ENCODE results near the gene MTF1.
"Not testable (repeated sequence)": the region's sequence is repeated elsewhere in the genome, so short reads cannot be mapped to it uniquely, and the experiment has no call there.

The MTF1 gene

GRCh38 chr1:37807555-37808368, 51.6 kb downstream of the MTF1 start, which contains the start of the genes C1orf122 and YRDC:
Gene C1orf122, plus strand, starts transcription at chr1:37807790. Its CDS starts 615 bp downstream, at chr1:37808405.
Gene YRDC, minus strand, starts transcription at chr1:37808208. Its CDS starts 28 bp downstream, at chr1:37808180.
- DNase-seq (ENCODE audit: low spot score in 2 of 2) (peak; percentile 85 to 88), ATAC-seq (ENCODE audit: low read depth) (peak; percentile 91)
- no peaks in the 10 kb centered on the region for H3K9me3 Mint-ChIP-seq
- peak within 1 kb of the TSS; percentile 93 for H3K27ac Mint-ChIP-seq
- peaks cover 28% of the 10 kb centered on the region for H3K4me1 Mint-ChIP-seq
- no peaks in the 10 kb centered on the region for H3K27me3 Mint-ChIP-seq
- peak within 1 kb of the TSS; percentile 88 for H3K4me3 Mint-ChIP-seq
- peaks cover 13% of the 10 kb centered on the region for H3K36me3 Mint-ChIP-seq

- H3K4me3 Mint-ChIP-seq: peak overlapping the region; percentile 85
- H3K36me3 Mint-ChIP-seq: peaks cover 18% of the 10 kb centered on the region
- H3K27me3 Mint-ChIP-seq: no peaks in the 10 kb centered on the region
- peak overlapping the region; percentile 93 for H3K27ac Mint-ChIP-seq
- H3K9me3 Mint-ChIP-seq: no peaks in the 10 kb centered on the region
- peaks cover 28% of the 10 kb centered on the region for H3K4me1 Mint-ChIP-seq
- no peak for DNase-seq (ENCODE audit: low spot score in 2 of 2)
- ATAC-seq (ENCODE audit: low read depth): no peak
These were observed 52.2 kb downstream of the MTF1 start for GRCh38 chr1:37807220-37807554.

- Mint-ChIP-seq H3K4me1 (peaks cover 6% of the 10 kb centered on the region), H3K9me3 (no peaks in the 10 kb centered on the region)
These were observed 57.0 kb downstream of the MTF1 start for GRCh38 chr1:37802439-37802838.

GRCh38 chr1:37797750-37798345, 61.5 kb downstream of the MTF1 start:
- H3K36me3 Mint-ChIP-seq: peaks cover 18% of the 10 kb centered on the region
- no peak overlapping the region for H3K4me3 Mint-ChIP-seq
- no peaks in the 10 kb centered on the region for H3K9me3 Mint-ChIP-seq
- no peak overlapping the region for H3K27ac Mint-ChIP-seq
- ATAC-seq (ENCODE audit: low read depth): no peak
- DNase-seq (ENCODE audit: low spot score in 2 of 2): no peak
- H3K4me1 Mint-ChIP-seq: peaks cover 17% of the 10 kb centered on the region
- H3K27me3 Mint-ChIP-seq: no peaks in the 10 kb centered on the region

More at GRCh38 chr1:37802439-37802838, 57.0 kb downstream of the MTF1 start:
- ATAC-seq (ENCODE audit: low read depth): no peak
- Mint-ChIP-seq H3K27me3 (no peaks in the 10 kb centered on the region), H3K36me3 (peaks cover 28% of the 10 kb centered on the region), H3K27ac (no peak overlapping the region), H3K4me3 (no peak overlapping the region)
- DNase-seq (ENCODE audit: low spot score in 2 of 2): no peak

GRCh38 chr1:37795340-37796125, 63.9 kb downstream of the MTF1 start:
- no peaks in the 10 kb centered on the region for H3K9me3 Mint-ChIP-seq
- peaks cover 2% of the 10 kb centered on the region for H3K27me3 Mint-ChIP-seq
- ATAC-seq (ENCODE audit: low read depth) (no peak), DNase-seq (ENCODE audit: low spot score in 2 of 2) (no peak)
- H3K4me1 Mint-ChIP-seq: peaks cover 17% of the 10 kb centered on the region
- peaks cover 8% of the 10 kb centered on the region for H3K36me3 Mint-ChIP-seq
- H3K4me3 Mint-ChIP-seq: peak overlapping the region; percentile 92
- H3K27ac Mint-ChIP-seq: no peak overlapping the region

- peaks cover 8% of the 10 kb centered on the region for H3K36me3 Mint-ChIP-seq
- DNase-seq (ENCODE audit: low spot score in 2 of 2) (no peak), ATAC-seq (ENCODE audit: low read depth) (peak; percentile 27)
- H3K4me1 Mint-ChIP-seq: peaks cover 17% of the 10 kb centered on the region
- peak overlapping the region; percentile 67 for H3K27ac Mint-ChIP-seq
- H3K27me3 Mint-ChIP-seq: peaks cover 5% of the 10 kb centered on the region
- peak overlapping the region; percentile 92 for H3K4me3 Mint-ChIP-seq
- no peaks in the 10 kb centered on the region for H3K9me3 Mint-ChIP-seq
These were observed 64.7 kb downstream of the MTF1 start for GRCh38 chr1:37794372-37795339.

- peaks cover 17% of the 10 kb centered on the region for H3K4me1 Mint-ChIP-seq
- ATAC-seq (ENCODE audit: low read depth) (peak; percentile 90), DNase-seq (ENCODE audit: low spot score in 2 of 2) (peak; percentile 36 to 52)
- peak within 1 kb of the TSS; percentile 92 for H3K4me3 Mint-ChIP-seq
- no peaks in the 10 kb centered on the region for H3K9me3 Mint-ChIP-seq
- peaks cover 6% of the 10 kb centered on the region for H3K36me3 Mint-ChIP-seq
- H3K27me3 Mint-ChIP-seq: peaks cover 5% of the 10 kb centered on the region
- peak within 1 kb of the TSS; percentile 67 for H3K27ac Mint-ChIP-seq
These were observed 65.5 kb downstream of the MTF1 start, which contains the start of gene MANEAL for GRCh38 chr1:37793773-37794371. Gene MANEAL, plus strand, starts transcription at chr1:37793847. Its CDS starts 336 bp downstream, at chr1:37794183.

- no peak for DNase-seq (ENCODE audit: low spot score in 2 of 2)
These were observed 66.3 kb downstream of the MTF1 start for GRCh38 chr1:37792943-37793686.

GRCh38 chr1:37782491-37782890, 76.9 kb downstream of the MTF1 start:
- DNase-seq (ENCODE audit: low spot score in 2 of 2) (no peak), ATAC-seq (ENCODE audit: low read depth) (no peak)
- Mint-ChIP-seq H3K9me3 (no peaks in the 10 kb centered on the region), H3K4me1 (peaks cover 6% of the 10 kb centered on the region), H3K4me3 (no peak overlapping the region), H3K36me3 (no peaks in the 10 kb centered on the region), H3K27me3 (peaks cover 7% of the 10 kb centered on the region), H3K27ac (no peak overlapping the region)

More at GRCh38 chr1:37792943-37793686, 66.3 kb downstream of the MTF1 start:
- no peak for ATAC-seq (ENCODE audit: low read depth)
- H3K9me3 Mint-ChIP-seq: no peaks in the 10 kb centered on the region
- peaks cover 4% of the 10 kb centered on the region for H3K36me3 Mint-ChIP-seq
- H3K4me1 Mint-ChIP-seq: peaks cover 17% of the 10 kb centered on the region
- no peak overlapping the region for H3K27ac Mint-ChIP-seq
- H3K27me3 Mint-ChIP-seq: peaks cover 5% of the 10 kb centered on the region
- H3K4me3 Mint-ChIP-seq: peak overlapping the region; percentile 81

- H3K9me3 Mint-ChIP-seq: no peaks in the 10 kb centered on the region
- H3K4me1 Mint-ChIP-seq: peaks cover 14% of the 10 kb centered on the region
- no peak for ATAC-seq (ENCODE audit: low read depth)
- no peak for DNase-seq (ENCODE audit: low spot score in 2 of 2)
- H3K27me3 Mint-ChIP-seq: peaks cover 5% of the 10 kb centered on the region
- H3K27ac Mint-ChIP-seq: no peak overlapping the region
- H3K36me3 Mint-ChIP-seq: no peaks in the 10 kb centered on the region
- H3K4me3 Mint-ChIP-seq: no peak overlapping the region
These were observed 80.7 kb downstream of the MTF1 start for GRCh38 chr1:37778654-37779053.

GRCh38 chr1:37776946-37777516, 82.4 kb downstream of the MTF1 start:
- Mint-ChIP-seq H3K27me3 (peaks cover 3% of the 10 kb centered on the region), H3K27ac (no peak overlapping the region), H3K9me3 (peaks cover 2% of the 10 kb centered on the region), H3K4me1 (peaks cover 16% of the 10 kb centered on the region), H3K36me3 (peaks cover 2% of the 10 kb centered on the region), H3K4me3 (no peak overlapping the region)
- ATAC-seq (ENCODE audit: low read depth) (peak; percentile 29), DNase-seq (ENCODE audit: low spot score in 2 of 2) (no peak)

GRCh38 chr1:37771440-37771839, 88.0 kb downstream of the MTF1 start:
- not testable (repeated sequence) for H3K9me3 Mint-ChIP-seq; H3K27ac Mint-ChIP-seq; ATAC-seq (ENCODE audit: low read depth); H3K4me1 Mint-ChIP-seq; H3K36me3 Mint-ChIP-seq; H3K4me3 Mint-ChIP-seq; DNase-seq (ENCODE audit: low spot score in 2 of 2)
- peaks cover 17% of the 10 kb centered on the region for H3K27me3 Mint-ChIP-seq

Data from memory B cell (primary cell).